Body of pancreas (tissue), 4 donors: ENCODE measurements around the gene KRT6A.

Experiments used
- POLR2A ChIP-seq, 3 donors: fragments of 450-650 bp; IDR thresholded peaks; one replicate each; pipeline ENCODE4 v1.6.1; 2016; ENCODE audit warnings: antibody characterized with exemption in 3 of 3, mild to moderate bottlenecking in 2 of 3
- TF ChIP-seq, protein P1 (sequence below), 7 experiments: fragments of 450-650 bp in 4 of 7; fragments of 200-600 bp in 3 of 7; sonication (generic) in 3 of 7; IDR thresholded peaks; one replicate each; pipeline ENCODE4 v1.5.1; 2016 to 2019; ENCODE audit warnings: antibody characterized with exemption in 7 of 7

DNA sequence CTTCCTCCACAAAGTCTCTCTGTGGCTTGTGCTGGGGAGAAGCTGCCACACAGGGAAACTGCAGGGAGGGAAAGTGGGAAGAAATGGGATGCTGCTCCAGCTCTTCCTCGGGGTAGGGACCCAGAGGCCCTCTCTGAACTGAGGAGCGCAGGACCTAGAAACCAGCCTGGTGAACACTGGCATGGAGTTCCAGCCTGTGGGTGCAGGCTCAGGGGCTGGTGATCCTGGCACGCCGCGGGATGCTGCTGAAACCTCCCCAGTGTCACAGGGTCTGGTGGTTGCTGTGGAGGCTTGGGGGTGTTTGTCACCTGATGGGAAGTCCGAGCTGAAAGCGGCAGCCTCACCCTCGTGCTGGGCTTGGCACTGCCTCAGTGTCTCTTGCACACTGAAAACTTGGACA, 53.6 kb downstream of the KRT6A start:
- TF ChIP-seq, protein P1, sequence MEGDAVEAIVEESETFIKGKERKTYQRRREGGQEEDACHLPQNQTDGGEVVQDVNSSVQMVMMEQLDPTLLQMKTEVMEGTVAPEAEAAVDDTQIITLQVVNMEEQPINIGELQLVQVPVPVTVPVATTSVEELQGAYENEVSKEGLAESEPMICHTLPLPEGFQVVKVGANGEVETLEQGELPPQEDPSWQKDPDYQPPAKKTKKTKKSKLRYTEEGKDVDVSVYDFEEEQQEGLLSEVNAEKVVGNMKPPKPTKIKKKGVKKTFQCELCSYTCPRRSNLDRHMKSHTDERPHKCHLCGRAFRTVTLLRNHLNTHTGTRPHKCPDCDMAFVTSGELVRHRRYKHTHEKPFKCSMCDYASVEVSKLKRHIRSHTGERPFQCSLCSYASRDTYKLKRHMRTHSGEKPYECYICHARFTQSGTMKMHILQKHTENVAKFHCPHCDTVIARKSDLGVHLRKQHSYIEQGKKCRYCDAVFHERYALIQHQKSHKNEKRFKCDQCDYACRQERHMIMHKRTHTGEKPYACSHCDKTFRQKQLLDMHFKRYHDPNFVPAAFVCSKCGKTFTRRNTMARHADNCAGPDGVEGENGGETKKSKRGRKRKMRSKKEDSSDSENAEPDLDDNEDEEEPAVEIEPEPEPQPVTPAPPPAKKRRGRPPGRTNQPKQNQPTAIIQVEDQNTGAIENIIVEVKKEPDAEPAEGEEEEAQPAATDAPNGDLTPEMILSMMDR (IDR thresholded peaks at IDR 0.05): no peak
- TF ChIP-seq POLR2A (IDR thresholded peaks at IDR 0.05): no peak
